K562 treated with DMSO at 1 percent for 24 hours (cell line): Measurements from ENCODE around the gene PLA2G10. TPM values are rescaled to one million over a fixed set of nuclear protein-coding genes. Genes with fewer than 3 reads are reported as not detected.

Experiments
- total RNA-seq: library from RNA; unstranded; fragments of 300-600 nt; gene quantifications from 2 replicates; pipeline ENCODE4 v1.2.3, GENCODE V29; 2022; ENCODE audit warnings: low read depth; ENCODE audit not compliant: insufficient read depth

The PLA2G10 gene, protein sequence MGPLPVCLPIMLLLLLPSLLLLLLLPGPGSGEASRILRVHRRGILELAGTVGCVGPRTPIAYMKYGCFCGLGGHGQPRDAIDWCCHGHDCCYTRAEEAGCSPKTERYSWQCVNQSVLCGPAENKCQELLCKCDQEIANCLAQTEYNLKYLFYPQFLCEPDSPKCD
- total RNA-seq: not detected in 2 replicates

GRCh38 chr16:14694129-14694528, at the start of gene PLA2G10:
Gene PLA2G10 (minus strand): TSS chr16:14694308. CDS start chr16:14694229, 79 bp downstream.

DNA sequence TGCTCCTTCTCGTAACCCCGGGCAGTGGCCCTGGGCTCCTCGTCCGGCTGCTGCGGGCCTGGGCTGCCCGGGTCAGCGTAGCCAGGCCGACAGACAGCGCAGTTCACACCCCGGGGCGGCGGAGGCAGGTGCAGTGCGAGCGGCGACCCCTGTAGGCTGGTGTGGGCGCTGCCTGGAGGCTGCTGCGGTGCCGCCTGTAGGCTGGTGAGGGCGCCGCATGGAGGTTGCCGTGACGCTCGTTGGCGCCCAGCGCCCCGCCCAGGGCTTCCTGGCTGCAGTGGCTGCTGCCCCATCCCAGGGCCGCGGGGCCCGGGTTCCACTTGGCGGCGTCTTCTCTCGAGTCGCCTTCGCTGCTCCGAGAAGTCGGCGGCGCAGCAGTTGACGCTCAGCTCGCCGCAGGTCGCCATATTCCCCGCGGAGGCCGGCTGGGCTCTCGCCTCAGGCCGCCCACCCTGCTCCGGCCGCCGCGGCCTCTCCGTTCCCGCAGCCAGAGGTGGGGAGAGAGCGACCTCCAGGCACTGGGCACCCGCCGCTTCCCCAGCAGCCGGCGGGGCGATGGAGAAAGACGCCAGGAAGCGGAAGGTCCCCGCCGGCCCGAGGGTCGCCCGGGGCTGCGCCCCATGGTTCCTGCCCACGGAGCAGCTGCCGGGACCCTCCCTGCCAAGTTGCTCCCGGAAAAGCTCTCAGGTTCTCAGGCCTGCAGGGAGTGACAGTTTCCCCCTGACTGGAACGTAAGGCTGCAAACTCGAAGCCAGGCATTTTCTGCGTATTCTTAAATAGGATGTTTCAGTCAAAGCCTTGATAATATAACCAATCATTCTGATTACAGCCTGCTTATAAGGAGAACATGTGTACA, 48.4 kb upstream of the PLA2G10 start, which contains the start of gene NPIPA2:
NPIPA2 (plus strand) TSS at position 261 of the 856 bp plus-strand sequence. CDS start 5,533 bp downstream, outside the sequence.

DNA sequence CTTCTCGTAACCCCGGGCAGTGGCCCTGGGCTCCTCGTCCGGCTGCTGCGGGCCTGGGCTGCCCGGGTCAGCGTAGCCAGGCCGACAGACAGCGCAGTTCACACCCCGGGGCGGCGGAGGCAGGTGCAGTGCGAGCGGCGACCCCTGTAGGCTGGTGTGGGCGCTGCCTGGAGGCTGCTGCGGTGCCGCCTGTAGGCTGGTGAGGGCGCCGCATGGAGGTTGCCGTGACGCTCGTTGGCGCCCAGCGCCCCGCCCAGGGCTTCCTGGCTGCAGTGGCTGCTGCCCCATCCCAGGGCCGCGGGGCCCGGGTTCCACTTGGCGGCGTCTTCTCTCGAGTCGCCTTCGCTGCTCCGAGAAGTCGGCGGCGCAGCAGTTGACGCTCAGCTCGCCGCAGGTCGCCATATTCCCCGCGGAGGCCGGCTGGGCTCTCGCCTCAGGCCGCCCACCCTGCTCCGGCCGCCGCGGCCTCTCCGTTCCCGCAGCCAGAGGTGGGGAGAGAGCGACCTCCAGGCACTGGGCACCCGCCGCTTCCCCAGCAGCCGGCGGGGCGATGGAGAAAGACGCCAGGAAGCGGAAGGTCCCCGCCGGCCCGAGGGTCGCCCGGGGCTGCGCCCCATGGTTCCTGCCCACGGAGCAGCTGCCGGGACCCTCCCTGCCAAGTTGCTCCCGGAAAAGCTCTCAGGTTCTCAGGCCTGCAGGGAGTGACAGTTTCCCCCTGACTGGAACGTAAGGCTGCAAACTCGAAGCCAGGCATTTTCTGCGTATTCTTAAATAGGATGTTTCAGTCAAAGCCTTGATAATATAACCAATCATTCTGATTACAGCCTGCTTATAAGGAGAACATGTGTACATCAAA, 9.3 kb upstream of the PLA2G10 start, which contains the start of gene NPIPA3:
NPIPA3 (plus strand) TSS at position 256 of the 856 bp plus-strand sequence. CDS start 5,533 bp downstream, outside the sequence.

DNA sequence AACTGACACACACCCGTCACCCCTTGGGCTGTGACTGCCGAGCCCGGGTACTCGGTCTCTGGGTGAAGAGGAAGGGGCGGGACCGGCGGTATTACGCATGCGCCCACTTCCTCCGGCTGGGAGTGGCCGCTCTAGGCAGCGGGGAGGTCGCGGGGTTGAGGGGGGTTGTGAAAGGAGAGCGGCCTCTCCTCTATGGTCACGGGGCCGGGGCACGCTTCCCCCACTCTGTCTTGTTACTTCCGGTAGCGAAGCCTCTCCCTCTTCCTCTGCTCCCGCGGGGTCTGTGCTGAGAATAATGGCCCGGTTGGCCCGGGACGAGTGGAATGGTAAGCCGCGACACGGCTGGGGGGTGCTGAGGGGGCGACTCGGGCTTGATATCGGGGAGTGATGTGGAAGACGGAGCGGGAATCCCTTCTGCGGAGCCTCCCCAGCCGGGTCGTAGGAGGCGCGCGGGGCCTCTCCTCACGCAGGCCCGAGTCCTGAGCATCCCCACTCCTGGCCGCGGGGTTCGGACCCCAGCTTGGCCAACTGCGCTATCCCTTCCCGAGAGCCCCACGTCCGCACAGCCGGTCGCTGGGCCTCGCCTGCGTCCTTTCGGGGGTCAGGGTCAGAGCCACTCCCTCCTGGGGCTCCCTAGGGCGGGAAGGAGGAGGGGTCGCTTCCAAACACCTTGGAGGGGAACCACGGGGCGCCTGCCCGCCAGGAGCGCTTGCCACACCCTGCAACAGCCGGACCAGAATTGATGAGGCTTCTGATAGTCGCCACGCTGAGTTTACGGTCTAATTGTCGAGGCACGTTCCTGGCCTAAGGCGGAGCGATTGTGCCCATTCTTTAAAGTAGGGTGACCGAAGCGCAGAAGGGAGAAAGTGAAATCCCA, 61.2 kb downstream of the PLA2G10 start, which contains the start of gene BFAR:
BFAR (plus strand) TSS at position 259 of the 877 bp plus-strand sequence. CDS start 11,396 bp downstream, outside the sequence.

GRCh38 chr16:14629919-14630619, 64.0 kb downstream of the PLA2G10 start, which contains the start of gene PARN:
Gene PARN (minus strand): TSS chr16:14630260. CDS start chr16:14630125, 135 bp downstream.

Other genes starting within 250 kb of the PLA2G10 start
- gene PARN, start 64.0 kb downstream of the PLA2G10 start, total RNA-seq: 25.0 and 30.2 TPM in 2 replicates
- 33.5 and 33.6 TPM in 2 replicates for gene BFAR, start 61.4 kb downstream of the PLA2G10 start, total RNA-seq
- not detected in 2 replicates for gene NPIPA3, start 9.1 kb upstream of the PLA2G10 start, total RNA-seq
- gene NPIPA2, start 48.2 kb upstream of the PLA2G10 start, total RNA-seq: not detected in 2 replicates
- 62.7 and 67.0 TPM in 2 replicates for gene NOMO1, start 139.4 kb upstream of the PLA2G10 start, total RNA-seq
- 36.8 and 38.1 TPM in 2 replicates for gene NPIPA1, start 243.1 kb upstream of the PLA2G10 start, total RNA-seq